NCI-H1092 (cell line): ENCODE results near the gene GNG7.

Experiments
- DNase-seq: peaks from one replicate; lab custom pipeline; 2025; lab: John Stamatoyannopoulos, UW

The GNG7 gene

DNA sequence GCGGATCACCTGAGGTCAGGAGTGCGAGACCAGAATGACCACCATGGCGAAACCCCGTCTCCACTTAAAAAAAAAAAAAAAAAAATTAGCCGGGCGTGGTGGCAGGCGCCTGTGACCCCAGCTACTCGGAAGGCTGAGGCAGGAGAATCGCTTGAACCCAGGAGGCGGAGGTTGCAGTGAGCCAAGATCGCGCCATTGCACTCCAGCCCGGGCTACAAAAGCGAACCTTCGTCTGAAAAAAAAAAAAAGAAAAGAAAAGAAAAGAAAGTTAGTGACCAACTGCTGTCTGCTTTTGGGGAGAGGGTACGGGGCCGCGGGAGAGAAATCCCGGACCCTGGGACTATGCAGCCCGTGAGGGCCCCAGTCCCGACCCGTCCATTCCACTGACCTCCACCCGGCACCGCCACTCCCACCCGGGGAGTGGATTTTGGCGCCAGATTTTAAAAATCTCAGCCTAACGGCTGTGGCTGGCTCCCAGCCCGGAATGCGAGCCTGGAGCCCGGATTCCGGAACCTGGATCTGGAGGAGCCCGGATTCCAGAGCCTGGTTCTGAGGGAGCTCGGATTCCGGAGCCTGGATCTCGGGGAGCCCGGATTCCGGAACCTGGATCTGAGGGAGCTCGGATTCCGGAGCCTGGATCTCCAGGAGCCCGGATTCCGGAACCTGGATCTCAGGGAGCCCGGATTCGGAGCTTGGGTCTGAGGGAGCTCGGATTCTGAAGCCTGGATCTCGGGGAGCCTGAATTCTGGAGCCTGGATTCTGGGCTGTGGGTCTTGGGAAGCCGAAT lies 239.7 kb downstream of the GNG7 start:
- peak; percentile 78 for DNase-seq

DNA sequence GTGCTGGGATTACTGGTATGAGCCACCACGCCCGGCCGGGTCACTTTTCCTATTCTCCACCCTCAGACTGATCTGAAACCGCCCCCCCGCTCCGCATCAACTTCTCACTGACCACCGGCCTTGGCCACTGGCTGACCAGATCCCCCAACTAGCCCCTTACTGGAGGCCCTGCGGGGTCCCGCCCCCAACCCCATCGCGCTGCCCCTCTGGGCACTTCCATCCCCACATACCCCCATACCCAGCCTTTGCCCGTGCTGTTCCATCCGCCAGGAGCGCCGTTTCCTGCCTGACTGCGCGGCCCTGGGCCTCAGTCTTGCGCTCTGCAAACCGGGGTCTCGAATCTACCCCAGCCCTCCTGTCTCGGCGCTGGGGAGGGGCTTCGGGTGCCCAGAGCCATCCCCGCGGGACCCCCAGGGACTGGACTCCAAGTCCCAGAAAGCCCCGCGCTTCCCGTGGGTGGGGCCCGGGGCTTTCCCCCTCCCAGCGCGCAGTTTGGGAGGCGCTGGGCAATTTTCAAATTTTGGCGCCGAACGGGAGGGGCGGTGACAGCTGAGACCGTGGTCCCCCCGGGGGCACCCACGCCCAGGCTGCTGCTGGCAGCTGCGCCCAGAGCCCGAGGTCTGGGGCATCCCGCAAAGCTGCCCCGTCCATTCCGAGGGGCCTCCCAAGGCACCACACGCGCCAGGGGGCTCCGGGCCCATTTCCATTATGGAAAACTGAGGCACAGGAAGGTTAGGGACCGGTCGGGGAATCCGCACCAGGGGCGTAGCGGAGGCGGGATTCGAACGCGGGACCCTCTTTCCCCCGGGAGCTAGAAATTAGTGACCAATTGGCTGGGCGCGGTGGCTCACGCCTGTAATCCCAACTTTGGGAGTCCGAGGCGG lies 240.5 kb downstream of the GNG7 start:
- DNase-seq: no peak
